ENCODE data around the gene TANK. TPM values are rescaled to one million over a fixed set of nuclear protein-coding genes. Genes with fewer than 3 reads are reported as not detected.

Gene TANK
- total and polyA plus RNA-seq, 2 of the 13 experiments (the other 11 are each of a cell fraction or from before 2014, with no cell fraction given): 66.9 to 96.1 TPM

DNA sequence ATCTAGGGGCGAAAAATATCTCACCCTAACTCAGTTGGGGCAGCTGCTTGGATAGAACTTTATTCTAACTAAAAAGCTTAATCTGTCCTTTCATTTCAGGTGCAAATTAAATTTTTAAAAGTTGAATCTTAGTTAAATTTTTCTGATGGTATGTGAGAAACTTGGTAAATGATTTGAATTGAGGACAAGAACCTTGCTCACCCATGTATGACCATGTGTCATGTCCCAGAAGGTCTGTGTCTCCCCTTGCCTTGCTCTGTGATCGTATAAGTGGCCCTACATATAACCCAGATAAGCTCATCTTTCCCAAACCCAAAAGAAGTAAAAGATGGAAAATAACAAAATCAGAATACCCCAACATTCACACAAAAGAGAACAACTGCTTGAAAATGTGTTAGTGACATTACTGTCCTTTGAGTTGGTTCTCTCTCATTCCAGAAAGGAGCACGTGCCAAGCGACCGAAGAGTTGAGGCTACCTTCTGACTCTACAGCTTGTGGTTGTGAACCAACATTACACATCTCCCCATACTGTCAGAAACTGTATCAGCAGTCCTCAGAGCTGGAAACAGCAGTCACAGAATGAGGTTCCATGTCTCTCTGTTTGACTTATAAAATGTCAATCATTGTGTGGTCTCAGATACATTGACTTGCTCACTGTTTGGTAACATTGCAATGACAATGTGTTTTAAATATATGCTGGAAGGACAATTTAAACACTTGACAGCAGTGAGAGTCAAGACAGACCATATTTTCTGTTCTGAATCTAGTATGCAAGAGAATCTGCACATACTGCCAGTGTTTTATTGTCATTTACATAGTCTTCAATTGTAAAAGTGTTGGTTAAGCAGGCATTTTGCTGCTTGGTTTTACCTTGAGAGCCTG, 46.3 kb upstream of the TANK start:
- Histone ChIP-seq H3K4me3 (replicated peaks in 1 of 3; ENCODE audit: insufficient read depth in 1 of 3, low read depth in 2 of 3, low read length in 3 of 3) (no peak overlapping the region), H4K20me1 (ENCODE audit: insufficient read depth, low read length) (no peaks in the 10 kb centered on the region), H3K79me2 (ENCODE audit: insufficient read depth, low read length) (no peaks in the 10 kb centered on the region), H3K4me1 (ENCODE audit: insufficient read depth, low read length) (peaks cover 30% of the 10 kb centered on the region), H3K27ac (ENCODE audit: extremely low read length, insufficient read depth, low read length) (no peak overlapping the region), H3K27me3 (ENCODE audit: control insufficient read depth in 1 of 2, insufficient read depth in 2 of 2, low read length in 2 of 2) (no peaks in the 10 kb centered on the region), H3K4me2 (ENCODE audit: low read depth, low read length) (no peak overlapping the region), H3K9me3 (ENCODE audit: low read length) (no peaks in the 10 kb centered on the region), H3K36me3 (replicated peaks in 1 of 2; ENCODE audit: control insufficient read depth in 1 of 2, insufficient read depth in 2 of 2, low read length in 2 of 2) (no peaks in the 10 kb centered on the region), H2AFZ (ENCODE audit: low read length) (no peak overlapping the region), H3K9ac (ENCODE audit: insufficient read depth, low read depth, low read length) (no peak overlapping the region)
- 90% methylated on average over 5 of the region's 5 CpGs for WGBS (ENCODE audit: low lambda C conversion rate)
- BruUV-seq (replicated peaks): no TSS peak
- TF ChIP-seq ZNF354B (CRISPR knock-in tag; IDR thresholded peaks at IDR 0.05) (no peak), SALL1 (CRISPR knock-in tag; IDR thresholded peaks at IDR 0.05) (no peak), SRSF4 (IDR thresholded peaks at IDR 0.05; ENCODE audit: low read depth, low read length, poor library complexity, severe bottlenecking) (no peak), ZNF563 (CRISPR knock-in tag; IDR thresholded peaks at IDR 0.05) (no peak), ZKSCAN1 (IDR thresholded peaks at IDR 0.05; ENCODE audit: low read length) (no peak), NRL (CRISPR knock-in tag; IDR thresholded peaks at IDR 0.05; ENCODE audit: borderline replicate concordance) (no peak), TAF1 (CRISPR knock-in tag; IDR thresholded peaks at IDR 0.05) (no peak), PAF1 (CRISPR knock-in tag; IDR thresholded peaks at IDR 0.05) (no peak), NCOR1 (IDR thresholded peaks at IDR 0.05; ENCODE audit: borderline replicate concordance, low read length) (no peak), REPIN1 (CRISPR knock-in tag; IDR thresholded peaks at IDR 0.05; ENCODE audit: borderline replicate concordance, low read depth) (no peak), ZNF382 (CRISPR knock-in tag; IDR thresholded peaks at IDR 0.05; ENCODE audit: borderline replicate concordance) (no peak), CHD2 (IDR thresholded peaks at IDR 0.05; ENCODE audit: low read depth, low read length) (no peak), FOXA3 (CRISPR knock-in tag; IDR thresholded peaks at IDR 0.05) (no peak)
- TF ChIP-seq, protein P1, sequence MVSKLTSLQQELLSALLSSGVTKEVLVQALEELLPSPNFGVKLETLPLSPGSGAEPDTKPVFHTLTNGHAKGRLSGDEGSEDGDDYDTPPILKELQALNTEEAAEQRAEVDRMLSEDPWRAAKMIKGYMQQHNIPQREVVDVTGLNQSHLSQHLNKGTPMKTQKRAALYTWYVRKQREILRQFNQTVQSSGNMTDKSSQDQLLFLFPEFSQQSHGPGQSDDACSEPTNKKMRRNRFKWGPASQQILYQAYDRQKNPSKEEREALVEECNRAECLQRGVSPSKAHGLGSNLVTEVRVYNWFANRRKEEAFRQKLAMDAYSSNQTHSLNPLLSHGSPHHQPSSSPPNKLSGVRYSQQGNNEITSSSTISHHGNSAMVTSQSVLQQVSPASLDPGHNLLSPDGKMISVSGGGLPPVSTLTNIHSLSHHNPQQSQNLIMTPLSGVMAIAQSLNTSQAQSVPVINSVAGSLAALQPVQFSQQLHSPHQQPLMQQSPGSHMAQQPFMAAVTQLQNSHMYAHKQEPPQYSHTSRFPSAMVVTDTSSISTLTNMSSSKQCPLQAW (CRISPR knock-in tag; IDR thresholded peaks at IDR 0.05): no peak
- TF ChIP-seq, protein P2, sequence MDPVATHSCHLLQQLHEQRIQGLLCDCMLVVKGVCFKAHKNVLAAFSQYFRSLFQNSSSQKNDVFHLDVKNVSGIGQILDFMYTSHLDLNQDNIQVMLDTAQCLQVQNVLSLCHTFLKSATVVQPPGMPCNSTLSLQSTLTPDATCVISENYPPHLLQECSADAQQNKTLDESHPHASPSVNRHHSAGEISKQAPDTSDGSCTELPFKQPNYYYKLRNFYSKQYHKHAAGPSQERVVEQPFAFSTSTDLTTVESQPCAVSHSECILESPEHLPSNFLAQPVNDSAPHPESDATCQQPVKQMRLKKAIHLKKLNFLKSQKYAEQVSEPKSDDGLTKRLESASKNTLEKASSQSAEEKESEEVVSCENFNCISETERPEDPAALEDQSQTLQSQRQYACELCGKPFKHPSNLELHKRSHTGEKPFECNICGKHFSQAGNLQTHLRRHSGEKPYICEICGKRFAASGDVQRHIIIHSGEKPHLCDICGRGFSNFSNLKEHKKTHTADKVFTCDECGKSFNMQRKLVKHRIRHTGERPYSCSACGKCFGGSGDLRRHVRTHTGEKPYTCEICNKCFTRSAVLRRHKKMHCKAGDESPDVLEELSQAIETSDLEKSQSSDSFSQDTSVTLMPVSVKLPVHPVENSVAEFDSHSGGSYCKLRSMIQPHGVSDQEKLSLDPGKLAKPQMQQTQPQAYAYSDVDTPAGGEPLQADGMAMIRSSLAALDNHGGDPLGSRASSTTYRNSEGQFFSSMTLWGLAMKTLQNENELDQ (CRISPR knock-in tag; IDR thresholded peaks at IDR 0.05; ENCODE audit: borderline replicate concordance): no peak
- FAIRE-seq (no peak), DNase-seq (ENCODE audit: low spot score) (no peak), ATAC-seq (no peak)
- intact Hi-C loops (cut with micrococcal nuclease; ENCODE audit: unreplicated experiment) (no loop called here), in situ Hi-C loops (cut with HindIII; ENCODE audit: extremely low pct_ligation_motif_present, low pct_unique_long_range_greater_than_20kb) (no loop called here)
- POLR2A ChIA-PET: no interaction called here
- CTCF ChIA-PET (ENCODE audit: low intra/inter-chr PET ratio, low total read pairs): no interaction called here

All from HepG2 (cell line).